Measurements from ENCODE around the gene CALHM2.

DNA sequence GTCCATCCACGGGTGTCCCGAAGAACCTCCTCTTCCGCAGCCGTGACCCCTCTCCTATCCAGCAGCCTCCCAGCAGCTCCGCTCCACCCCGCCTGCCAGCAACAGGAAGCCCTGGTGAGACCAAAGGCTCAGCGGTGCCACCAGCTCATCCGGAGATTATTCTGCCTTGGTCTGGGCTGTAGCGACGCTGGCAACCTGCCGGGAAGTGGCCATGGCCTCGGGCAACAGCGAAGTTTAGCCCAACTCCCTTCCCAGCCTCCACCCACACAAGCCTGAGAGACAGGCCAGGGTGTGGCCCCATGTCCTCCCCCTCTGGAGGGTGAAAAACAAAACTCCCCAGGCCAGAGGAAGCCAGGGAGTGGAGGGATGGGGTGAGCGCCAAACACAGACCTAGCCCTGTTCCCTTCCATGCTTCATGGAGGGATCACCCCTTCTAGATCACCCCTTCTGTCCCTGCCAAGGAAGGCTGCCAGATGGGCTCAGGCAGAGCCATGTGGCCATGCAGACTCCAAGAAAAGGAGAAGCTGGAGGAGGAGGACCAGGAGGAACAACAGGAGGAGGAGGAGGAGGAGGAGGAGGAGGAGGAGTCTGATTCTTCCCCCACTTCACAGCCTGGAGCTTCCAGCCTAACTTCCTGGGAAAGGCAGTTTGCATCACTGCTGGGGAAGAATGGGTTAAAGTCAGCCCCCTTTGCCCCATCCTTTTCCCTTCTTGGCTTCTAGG is 918 bp downstream of the CALHM2 start:
- TF ChIP-seq, protein P1, sequence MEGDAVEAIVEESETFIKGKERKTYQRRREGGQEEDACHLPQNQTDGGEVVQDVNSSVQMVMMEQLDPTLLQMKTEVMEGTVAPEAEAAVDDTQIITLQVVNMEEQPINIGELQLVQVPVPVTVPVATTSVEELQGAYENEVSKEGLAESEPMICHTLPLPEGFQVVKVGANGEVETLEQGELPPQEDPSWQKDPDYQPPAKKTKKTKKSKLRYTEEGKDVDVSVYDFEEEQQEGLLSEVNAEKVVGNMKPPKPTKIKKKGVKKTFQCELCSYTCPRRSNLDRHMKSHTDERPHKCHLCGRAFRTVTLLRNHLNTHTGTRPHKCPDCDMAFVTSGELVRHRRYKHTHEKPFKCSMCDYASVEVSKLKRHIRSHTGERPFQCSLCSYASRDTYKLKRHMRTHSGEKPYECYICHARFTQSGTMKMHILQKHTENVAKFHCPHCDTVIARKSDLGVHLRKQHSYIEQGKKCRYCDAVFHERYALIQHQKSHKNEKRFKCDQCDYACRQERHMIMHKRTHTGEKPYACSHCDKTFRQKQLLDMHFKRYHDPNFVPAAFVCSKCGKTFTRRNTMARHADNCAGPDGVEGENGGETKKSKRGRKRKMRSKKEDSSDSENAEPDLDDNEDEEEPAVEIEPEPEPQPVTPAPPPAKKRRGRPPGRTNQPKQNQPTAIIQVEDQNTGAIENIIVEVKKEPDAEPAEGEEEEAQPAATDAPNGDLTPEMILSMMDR (IDR thresholded peaks at IDR 0.05; ENCODE audit: borderline replicate concordance, extremely low read depth, low read length, poor library complexity, severe bottlenecking): no peak
- TF ChIP-seq EZH2 (IDR thresholded peaks at IDR 0.05; ENCODE audit: borderline replicate concordance, low read depth, low read length, severe bottlenecking): no peak
